Iris pigment epithelial cell (primary cell): ENCODE measurements around the gene FBXO36.
A peak's percentile ranks its signal among the peaks of the same experiment; 100 is the strongest.
"Not testable (repeated sequence)": the region's sequence is repeated elsewhere in the genome, so short reads cannot be mapped to it uniquely, and the experiment has no call there.

Source experiments
- DNase-seq: peaks from one replicate; pipeline ENCODE4 v3.0.0-alpha.2; 2011; ENCODE audit warnings: low read depth

FBXO36 gene, protein sequence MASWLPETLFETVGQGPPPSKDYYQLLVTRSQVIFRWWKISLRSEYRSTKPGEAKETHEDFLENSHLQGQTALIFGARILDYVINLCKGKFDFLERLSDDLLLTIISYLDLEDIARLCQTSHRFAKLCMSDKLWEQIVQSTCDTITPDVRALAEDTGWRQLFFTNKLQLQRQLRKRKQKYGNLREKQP

DNA sequence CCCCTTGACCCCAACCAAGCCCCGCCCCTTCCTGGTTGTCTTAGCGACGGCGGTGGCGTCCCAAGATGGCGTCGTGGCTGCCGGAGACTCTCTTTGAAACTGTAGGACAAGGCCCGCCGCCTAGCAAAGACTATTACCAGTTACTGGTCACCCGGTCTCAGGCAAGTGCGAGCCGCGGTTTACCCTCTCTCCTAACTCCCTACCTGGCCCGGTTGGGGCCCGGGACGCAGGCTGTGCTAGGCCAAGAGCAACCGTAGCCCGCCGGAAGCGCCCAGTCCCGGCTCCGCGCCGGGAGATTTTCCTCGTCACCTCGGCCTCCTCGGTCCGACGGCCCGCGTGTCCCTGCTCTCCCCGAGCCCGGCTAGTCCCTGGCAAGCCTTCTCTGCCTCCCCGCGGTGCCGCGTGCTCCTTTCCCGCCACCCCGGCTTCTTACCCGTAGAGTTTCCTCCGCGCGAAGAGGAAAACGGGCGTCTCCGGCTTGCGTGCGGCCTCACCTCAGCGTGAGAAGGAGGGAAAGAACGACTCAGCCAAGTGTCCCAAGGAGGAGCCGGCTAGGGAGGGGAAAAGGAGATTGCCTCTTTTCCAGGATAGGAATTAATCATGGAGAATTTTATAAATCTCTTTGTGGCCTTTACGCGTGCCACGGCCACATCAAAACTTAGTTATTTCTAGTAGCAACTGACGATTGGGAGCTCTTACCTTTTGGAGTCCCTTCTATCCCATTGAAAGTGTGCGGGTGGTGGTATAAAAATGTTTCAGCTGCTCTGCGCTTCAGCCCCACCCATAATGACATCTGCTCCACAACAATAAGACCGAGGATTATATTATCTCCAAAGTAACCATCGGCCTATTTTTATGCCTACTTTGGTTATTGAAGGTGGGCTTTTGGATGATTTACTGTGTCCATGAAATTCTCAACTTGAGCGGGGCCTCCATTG, at the start of gene FBXO36:
FBXO36 (plus strand) TSS at position 55 of the 938 bp plus-strand sequence; CDS start at position 66, 11 bp downstream.
- peak; percentile 87 for DNase-seq

GRCh38 chr2:229873123-229873581, 49.2 kb upstream of the FBXO36 start:
- no peak for DNase-seq

- DNase-seq = no peak
Measured at GRCh38 chr2:229874647-229875046, 47.7 kb upstream of the FBXO36 start.

- no peak for DNase-seq
Measured at GRCh38 chr2:229875549-229875948, 46.8 kb upstream of the FBXO36 start.

- DNase-seq = no peak
Measured at GRCh38 chr2:229879191-229879950, 42.9 kb upstream of the FBXO36 start.

GRCh38 chr2:229880892-229881586, 41.3 kb upstream of the FBXO36 start:
- no peak for DNase-seq

GRCh38 chr2:229882583-229882982, 39.7 kb upstream of the FBXO36 start:
- DNase-seq = no peak

- DNase-seq = no peak
Measured at GRCh38 chr2:229884775-229885699, 37.3 kb upstream of the FBXO36 start.

DNA sequence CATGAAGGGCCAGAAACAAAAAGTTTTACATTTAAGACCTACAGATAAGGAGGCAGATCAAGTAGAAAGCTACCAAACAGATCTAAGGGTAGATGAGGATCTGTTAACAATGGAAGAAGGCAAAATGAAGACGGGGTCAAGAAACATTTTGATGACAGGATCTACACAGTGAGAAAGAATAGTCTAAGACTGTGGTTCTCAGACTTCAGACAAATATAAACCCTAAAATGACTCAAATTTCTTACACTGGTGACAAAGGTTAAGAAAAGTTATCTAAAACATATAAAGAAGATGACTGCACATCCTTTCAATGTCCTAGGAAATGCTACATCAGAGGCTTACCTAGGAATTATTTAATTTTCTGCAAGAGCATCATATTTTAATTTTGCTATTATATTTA, 34.9 kb upstream of the FBXO36 start:
- DNase-seq = no peak

GRCh38 chr2:229888031-229888430, 34.3 kb upstream of the FBXO36 start:
- no peak for DNase-seq

- DNase-seq = no peak
Measured at GRCh38 chr2:229889023-229889422, 33.3 kb upstream of the FBXO36 start.

GRCh38 chr2:229896857-229897256, 25.4 kb upstream of the FBXO36 start:
- DNase-seq = no peak

- no peak for DNase-seq
Measured at GRCh38 chr2:229899604-229900003, 22.7 kb upstream of the FBXO36 start.

DNA sequence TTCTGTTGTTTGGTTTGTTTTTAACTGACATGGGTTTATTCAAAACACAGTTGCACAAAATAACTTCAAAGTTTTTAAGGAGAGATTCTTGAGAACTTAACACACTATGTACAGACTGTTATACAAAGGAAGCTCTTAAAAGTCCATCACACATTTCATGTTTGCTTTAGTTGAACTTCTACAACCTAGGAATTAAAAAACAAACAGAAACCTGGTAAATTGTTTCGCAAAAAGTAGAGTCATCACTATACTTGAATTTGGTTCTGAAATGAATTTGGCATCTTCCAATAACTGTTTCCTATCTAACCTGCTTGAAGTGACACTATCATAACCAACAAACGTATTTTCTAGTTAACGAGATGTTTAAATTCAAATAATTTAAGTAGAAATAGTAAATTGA, 22.3 kb upstream of the FBXO36 start:
- DNase-seq = no peak

- not testable (repeated sequence) for DNase-seq
Measured at GRCh38 chr2:229900514-229900913, 21.8 kb upstream of the FBXO36 start.

DNA sequence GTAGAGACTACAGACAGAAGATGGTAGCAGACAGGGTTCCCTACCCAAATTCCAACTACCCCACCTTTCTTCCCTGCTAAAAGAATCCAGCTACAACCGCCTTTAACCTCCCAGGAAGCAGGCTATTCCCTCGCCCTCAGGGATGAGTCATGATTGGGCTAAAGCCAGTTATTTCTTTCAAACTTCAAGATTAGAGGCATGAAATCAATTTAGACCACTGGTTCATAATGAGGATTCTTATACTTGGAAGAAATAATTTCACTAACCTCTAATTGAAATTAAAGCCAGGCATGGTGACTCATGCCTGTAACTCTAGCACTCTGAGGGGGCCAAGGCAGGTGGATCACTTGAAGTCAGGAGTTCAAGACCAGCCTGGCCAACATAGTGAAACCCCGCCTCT, 20.5 kb upstream of the FBXO36 start:
- DNase-seq = peak; percentile 73

DNA sequence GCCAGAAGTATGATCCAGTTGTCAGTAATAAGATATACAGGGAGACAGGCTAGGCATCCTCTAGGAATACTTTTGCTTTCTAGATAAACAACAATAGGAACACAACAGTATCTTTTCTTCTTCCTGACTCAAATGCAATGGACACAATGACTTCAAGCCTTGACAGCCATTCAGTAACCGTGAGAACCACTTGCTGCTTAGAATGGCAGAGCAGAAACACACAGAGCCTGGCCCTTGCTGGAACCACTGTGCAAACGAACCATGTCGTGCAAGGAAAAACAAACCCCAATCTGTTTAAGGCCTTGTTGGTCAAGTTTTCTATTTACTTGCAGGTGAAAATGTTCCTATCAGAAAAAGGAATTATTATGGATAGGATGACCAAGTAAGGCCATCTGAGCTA, 19.3 kb upstream of the FBXO36 start:
- DNase-seq = no peak

- no peak for DNase-seq
Measured at GRCh38 chr2:229905601-229906000, 16.7 kb upstream of the FBXO36 start.

DNA sequence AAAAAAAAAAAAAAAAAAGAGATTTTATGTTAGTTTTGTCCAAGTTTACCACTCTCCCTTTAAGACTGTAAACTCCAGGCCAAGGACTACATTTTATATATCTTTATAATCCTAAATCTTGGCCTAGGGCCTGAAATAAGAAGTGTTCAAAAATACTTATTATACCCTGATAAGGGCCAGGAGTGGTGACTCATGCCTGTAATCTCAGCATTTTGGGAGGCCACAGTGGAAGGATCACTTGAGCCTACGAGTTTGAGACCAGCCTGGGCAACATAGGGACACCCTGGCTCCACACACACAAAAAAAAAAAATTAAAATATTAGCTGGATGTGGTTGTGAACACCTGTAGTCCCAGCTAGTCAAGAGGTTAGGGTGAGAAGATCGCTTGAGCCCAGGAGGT, 13.2 kb upstream of the FBXO36 start:
- DNase-seq = peak; percentile 33

DNA sequence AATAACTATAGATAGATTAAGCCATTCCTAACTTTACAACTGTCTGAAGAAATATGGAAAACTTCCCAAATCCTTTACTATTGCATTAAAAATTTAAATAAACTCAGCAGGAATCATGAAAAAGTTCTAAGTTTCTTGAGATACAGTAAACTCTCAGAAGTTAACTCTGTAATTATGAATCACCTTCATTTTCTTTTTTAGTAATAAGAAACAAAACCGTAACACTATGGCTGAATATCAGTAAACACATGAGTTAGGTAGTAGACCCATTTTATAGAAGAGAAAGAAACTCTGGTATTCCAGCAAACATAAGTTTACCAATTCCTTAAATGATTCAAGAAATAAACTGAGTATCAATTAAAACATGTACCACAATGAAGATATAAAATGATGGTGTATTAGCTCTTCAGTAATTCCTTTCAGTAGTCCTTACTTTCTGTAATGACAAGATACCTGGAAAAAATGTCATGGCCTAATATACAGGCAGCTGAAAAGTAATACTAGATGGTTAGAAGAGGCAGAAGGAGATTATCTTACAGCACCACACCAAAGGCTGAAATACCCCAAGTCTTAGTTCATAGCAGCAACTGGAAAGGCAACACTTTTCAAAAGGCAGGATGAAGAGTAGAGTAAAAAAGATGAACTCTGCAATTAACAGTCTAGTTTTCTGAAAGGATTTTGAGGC, 12.0 kb upstream of the FBXO36 start:
- peak; percentile 24 for DNase-seq
